ENCODE results near the gene REG1A. TPM values are rescaled to one million over a fixed set of nuclear protein-coding genes. Genes with fewer than 3 reads are reported as not detected.

The REG1A gene
- total and polyA plus RNA-seq, 2 of the 13 experiments (the other 11 are each of a cell fraction or from before 2014, with no cell fraction given): not detected

GRCh38 chr2:79086255-79086654 is 34.0 kb upstream of the REG1A start:
- FAIRE-seq (no peak), ATAC-seq (no peak), DNase-seq (ENCODE audit: low spot score) (no peak)
- WGBS (ENCODE audit: low lambda C conversion rate): 16% methylated on average over 4 of the region's 4 CpGs
- H3K27ac ChIP-seq (ENCODE audit: extremely low read length, insufficient read depth, low read length): no peak overlapping the region
- no peak overlapping the region for H2AFZ ChIP-seq (ENCODE audit: low read length)
- no peaks in the 10 kb centered on the region for H3K79me2 ChIP-seq (ENCODE audit: insufficient read depth, low read length)
- no peak overlapping the region for H3K4me2 ChIP-seq (ENCODE audit: low read depth, low read length)
- no peaks in the 10 kb centered on the region for H3K4me1 ChIP-seq (ENCODE audit: insufficient read depth, low read length)
- POLR2A ChIA-PET: no interaction called here
- in situ Hi-C loops (cut with HindIII; ENCODE audit: extremely low pct_ligation_motif_present, low pct_unique_long_range_greater_than_20kb): no loop called here
- no peaks in the 10 kb centered on the region for H3K9me3 ChIP-seq (ENCODE audit: low read length)
- no peak for TF ChIP-seq NKX3-1 (CRISPR knock-in tag; IDR thresholded peaks at IDR 0.05)
- no peak for TF ChIP-seq POLR2AphosphoS2 (IDR thresholded peaks at IDR 0.05; ENCODE audit: low read depth, low read length)
- TF ChIP-seq ZNF253 (CRISPR knock-in tag; IDR thresholded peaks at IDR 0.05; ENCODE audit: borderline replicate concordance): no peak
- intact Hi-C loops (cut with micrococcal nuclease; ENCODE audit: unreplicated experiment): no loop called here
- H4K20me1 ChIP-seq (ENCODE audit: insufficient read depth, low read length): no peaks in the 10 kb centered on the region
- BruUV-seq (replicated peaks): no TSS peak
- H3K4me3 ChIP-seq (replicated peaks in 1 of 3; ENCODE audit: insufficient read depth in 1 of 3, low read depth in 2 of 3, low read length in 3 of 3): no peak overlapping the region
- H3K9ac ChIP-seq (ENCODE audit: insufficient read depth, low read depth, low read length): no peak overlapping the region
- CTCF ChIA-PET (ENCODE audit: low intra/inter-chr PET ratio, low total read pairs): no interaction called here
- no peaks in the 10 kb centered on the region for H3K27me3 ChIP-seq (ENCODE audit: control insufficient read depth in 1 of 2, insufficient read depth in 2 of 2, low read length in 2 of 2)
- H3K36me3 ChIP-seq (replicated peaks in 1 of 2; ENCODE audit: control insufficient read depth in 1 of 2, insufficient read depth in 2 of 2, low read length in 2 of 2): no peaks in the 10 kb centered on the region

- BruUV-seq (replicated peaks): no TSS peak
- in situ Hi-C loops (cut with HindIII; ENCODE audit: extremely low pct_ligation_motif_present, low pct_unique_long_range_greater_than_20kb): no loop called here
- POLR2A ChIA-PET: no interaction called here
- TF ChIP-seq ZNF567 (CRISPR knock-in tag; IDR thresholded peaks at IDR 0.05; ENCODE audit: borderline replicate concordance) (no peak), SRSF9 (IDR thresholded peaks at IDR 0.05; ENCODE audit: borderline replicate concordance, insufficient read depth, low read depth, low read length, poor library complexity, severe bottlenecking) (no peak), FOSL2 (CRISPR knock-in tag; IDR thresholded peaks at IDR 0.05) (no peak), ZBTB39 (CRISPR knock-in tag; IDR thresholded peaks at IDR 0.05) (no peak), ZNF737 (CRISPR knock-in tag; IDR thresholded peaks at IDR 0.05; ENCODE audit: borderline replicate concordance) (no peak), PAWR (CRISPR knock-in tag; IDR thresholded peaks at IDR 0.05; ENCODE audit: borderline replicate concordance) (no peak), ZNF569 (CRISPR knock-in tag; IDR thresholded peaks at IDR 0.05; ENCODE audit: borderline replicate concordance) (no peak), SMARCC2 (IDR thresholded peaks at IDR 0.05) (no peak), DZIP1 (CRISPR knock-in tag; IDR thresholded peaks at IDR 0.05) (no peak), SMAD9 (CRISPR knock-in tag; IDR thresholded peaks at IDR 0.05) (no peak), MZF1 (CRISPR knock-in tag; IDR thresholded peaks at IDR 0.05; ENCODE audit: borderline replicate concordance) (no peak), ZFP36 (IDR thresholded peaks at IDR 0.05; ENCODE audit: borderline replicate concordance, low read depth, low read length, partially characterized antibody) (no peak)
Observed at GRCh38 chr2:79087785-79088364, 32.4 kb upstream of the REG1A start, which contains the start of gene REG1B. Gene REG1B (minus strand): TSS chr2:79087993. CDS start chr2:79087612, 381 bp downstream.

More at GRCh38 chr2:79087785-79088364, 32.4 kb upstream of the REG1A start, which contains the start of gene REG1B:
- H3K9ac ChIP-seq (ENCODE audit: insufficient read depth, low read depth, low read length): no peak within 1 kb of the TSS
- no peaks in the 10 kb centered on the region for H3K9me3 ChIP-seq (ENCODE audit: low read length)
- CTCF ChIA-PET (ENCODE audit: low intra/inter-chr PET ratio, low total read pairs): no interaction called here
- ATAC-seq: no peak
- H3K79me2 ChIP-seq (ENCODE audit: insufficient read depth, low read length): no peaks in the 10 kb centered on the region
- H2AFZ ChIP-seq (ENCODE audit: low read length): no peak within 1 kb of the TSS
- no peak within 1 kb of the TSS for H3K4me2 ChIP-seq (ENCODE audit: low read depth, low read length)
- H3K36me3 ChIP-seq (replicated peaks in 1 of 2; ENCODE audit: control insufficient read depth in 1 of 2, insufficient read depth in 2 of 2, low read length in 2 of 2): no peaks in the 10 kb centered on the region
- DNase-seq (ENCODE audit: low spot score): no peak
- no peak within 1 kb of the TSS for H3K4me3 ChIP-seq (replicated peaks in 1 of 3; ENCODE audit: insufficient read depth in 1 of 3, low read depth in 2 of 3, low read length in 3 of 3)
- no peaks in the 10 kb centered on the region for H3K27me3 ChIP-seq (ENCODE audit: control insufficient read depth in 1 of 2, insufficient read depth in 2 of 2, low read length in 2 of 2)
- no peak within 1 kb of the TSS for H3K27ac ChIP-seq (ENCODE audit: extremely low read length, insufficient read depth, low read length)
- H3K4me1 ChIP-seq (ENCODE audit: insufficient read depth, low read length): no peaks in the 10 kb centered on the region
- 2% methylated on average over 2 of the region's 2 CpGs for WGBS (ENCODE audit: low lambda C conversion rate)
- intact Hi-C loops (cut with micrococcal nuclease; ENCODE audit: unreplicated experiment): no loop called here
- FAIRE-seq: no peak
- no peaks in the 10 kb centered on the region for H4K20me1 ChIP-seq (ENCODE audit: insufficient read depth, low read length)

All from HepG2 (cell line).